Activated CD4-positive, alpha-beta T cell treated with anti-CD3 and anti-CD28 coated beads for 36 hours (primary cell): ENCODE measurements around the gene NOL4L. TPM values are rescaled to one million over a fixed set of nuclear protein-coding genes. Genes with fewer than 3 reads are reported as not detected.
A peak's percentile ranks its signal among the peaks of the same experiment; 100 is the strongest.

Source experiments
- ATAC-seq: fragments of 200-7000 bp; cut with Tn5 transposase; one replicate; pipeline ENCODE4 v1.10.0; 2021; ENCODE audit warnings: mild to moderate bottlenecking, moderate library complexity
- CTCF ChIA-PET: fragments of 350-600 bp; sonication (Branson Sonifier 250); formaldehyde crosslinking; loops from one replicate; lab custom pipeline; 2021; ENCODE audit warnings: antibody characterized with exemption; lab: Charles Lee
- POLR2A ChIA-PET: fragments of 350-600 bp; sonication (Branson Sonifier 250); formaldehyde crosslinking; loops from one replicate; lab custom pipeline; 2021; ENCODE audit warnings: antibody characterized with exemption, inconsistent platforms; lab: Charles Lee
- DNase-seq: peaks from one replicate; pipeline ENCODE4 v3.0.0-alpha.2; 2020
- H3K27ac Mint-ChIP-seq: one replicate; pipeline ENCODE4 v1.8.0; 2021; ENCODE audit warnings: mixed read lengths
- H3K27me3 Mint-ChIP-seq: one replicate; pipeline ENCODE4 v1.8.0; 2021; ENCODE audit warnings: mixed read lengths
- H3K36me3 Mint-ChIP-seq: one replicate; pipeline ENCODE4 v1.8.0; 2021; ENCODE audit warnings: low read depth, mixed read lengths
- H3K4me1 Mint-ChIP-seq: one replicate; pipeline ENCODE4 v1.8.0; 2021; ENCODE audit warnings: mixed read lengths
- H3K4me3 Mint-ChIP-seq: one replicate; pipeline ENCODE4 v1.8.0; 2021; ENCODE audit warnings: mild to moderate bottlenecking, moderate library complexity, mixed read lengths
- H3K9me3 Mint-ChIP-seq: one replicate; pipeline ENCODE4 v1.8.0; 2021; ENCODE audit warnings: low read depth, mixed read lengths
- intact Hi-C, 2 experiments: fragments of 100-400 bp; cut with DNase I in 1 of 2; cut with micrococcal nuclease in 1 of 2; formaldehyde crosslinking; loops; one replicate each; pipeline versions ENCODE4 v1.14.2 to v1.15.1; 2022 to 2024; cut with DNase I, micrococcal nuclease
- total RNA-seq, 2 experiments: library from RNA; stranded (reverse); gene quantifications; one replicate each; pipeline ENCODE4 v1.2.3, GENCODE V29; 2021

Gene NOL4L
- total RNA-seq, 2 experiments from 2014 or later, result 17.3 to 22.0 TPM

- ChIA-PET POLR2A (interaction anchor here (0.5 to 0.7 kb wide), 2 partner anchors 171 to 204 kb away, joined by 3 read pairs; no protein-coding TSS in a partner anchor), CTCF (interaction anchor here (0.5 to 0.9 kb wide), 5 partner anchors 13 to 336 kb away, joined by 3 read pairs; no protein-coding TSS in a partner anchor)
- intact Hi-C loops, result no loop called here
- Mint-ChIP-seq H3K9me3 (no peaks in the 10 kb centered on the region), H3K4me3 (no peak overlapping the region), H3K4me1 (no peaks in the 10 kb centered on the region), H3K36me3 (no peaks in the 10 kb centered on the region), H3K27me3 (no peaks in the 10 kb centered on the region), H3K27ac (no peak overlapping the region)
- DNase-seq, result no peak
- ATAC-seq, result no peak
Observed at GRCh38 chr20:32455901-32456701, 129.0 kb downstream of the NOL4L start.

DNA sequence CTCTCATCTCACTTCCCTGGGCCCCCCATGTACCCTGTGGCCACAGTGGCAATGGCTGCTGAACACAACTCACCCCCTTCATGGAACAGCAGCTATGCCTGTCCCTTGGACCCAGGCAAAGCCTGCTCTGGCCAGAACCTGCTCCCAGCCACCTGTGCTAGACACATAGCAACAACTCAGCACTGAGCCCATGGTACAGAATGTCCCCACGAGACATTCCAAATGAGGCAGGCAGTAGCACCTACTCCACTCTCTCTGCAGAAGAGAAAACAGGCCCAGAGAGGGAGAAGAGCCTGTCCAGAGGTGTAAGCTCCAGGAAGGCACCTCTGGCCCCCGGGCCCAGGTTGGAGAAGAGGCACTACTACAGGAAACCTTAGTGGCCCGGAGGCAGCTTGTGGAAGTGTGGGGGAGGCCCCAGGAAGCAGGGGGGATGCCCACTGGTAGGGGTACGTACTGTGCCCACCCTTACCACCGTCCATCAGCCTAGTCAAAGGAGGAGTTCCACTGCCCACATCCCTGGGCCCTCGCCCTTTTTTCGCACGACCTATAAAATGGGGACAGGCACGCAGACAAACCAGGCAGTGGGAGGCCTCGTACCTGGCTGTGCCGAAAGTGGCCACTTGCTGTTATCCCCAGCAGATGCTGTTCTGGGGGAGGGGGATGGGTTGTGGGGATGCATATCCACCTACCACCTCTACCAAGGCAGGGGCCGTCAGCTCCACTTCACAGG lies 129.8 kb downstream of the NOL4L start:
- no peak overlapping the region for H3K27ac Mint-ChIP-seq
- ChIA-PET CTCF (interaction anchor here (0.5 to 0.7 kb wide), 4 partner anchors 12 to 336 kb away, joined by 3 read pairs; no protein-coding TSS in a partner anchor), POLR2A (interaction anchor here (0.7 kb wide), 1 partner anchor 171 kb away, joined by 3 read pairs; no protein-coding TSS in a partner anchor)
- no peaks in the 10 kb centered on the region for H3K36me3 Mint-ChIP-seq
- H3K27me3 Mint-ChIP-seq, result no peaks in the 10 kb centered on the region
- no peak for ATAC-seq
- no peak for DNase-seq
- no peaks in the 10 kb centered on the region for H3K4me1 Mint-ChIP-seq
- H3K9me3 Mint-ChIP-seq, result no peaks in the 10 kb centered on the region
- no peak overlapping the region for H3K4me3 Mint-ChIP-seq
- intact Hi-C loops, result no loop called here

GRCh38 chr20:32454164-32455145 lies 130.7 kb downstream of the NOL4L start:
- Mint-ChIP-seq H3K9me3 (no peaks in the 10 kb centered on the region), H3K36me3 (no peaks in the 10 kb centered on the region), H3K4me1 (no peaks in the 10 kb centered on the region), H3K4me3 (no peak overlapping the region), H3K27ac (no peak overlapping the region), H3K27me3 (no peaks in the 10 kb centered on the region)
- ChIA-PET CTCF (interaction anchor here (0.6 to 0.7 kb wide), 2 partner anchors 68 to 337 kb away, joined by 3 read pairs; no protein-coding TSS in a partner anchor), POLR2A (interaction anchor here (0.6 kb wide), 1 partner anchor 171 kb away, joined by 3 read pairs; no protein-coding TSS in a partner anchor)
- intact Hi-C loops, result no loop called here
- no peak for DNase-seq
- no peak for ATAC-seq

DNA sequence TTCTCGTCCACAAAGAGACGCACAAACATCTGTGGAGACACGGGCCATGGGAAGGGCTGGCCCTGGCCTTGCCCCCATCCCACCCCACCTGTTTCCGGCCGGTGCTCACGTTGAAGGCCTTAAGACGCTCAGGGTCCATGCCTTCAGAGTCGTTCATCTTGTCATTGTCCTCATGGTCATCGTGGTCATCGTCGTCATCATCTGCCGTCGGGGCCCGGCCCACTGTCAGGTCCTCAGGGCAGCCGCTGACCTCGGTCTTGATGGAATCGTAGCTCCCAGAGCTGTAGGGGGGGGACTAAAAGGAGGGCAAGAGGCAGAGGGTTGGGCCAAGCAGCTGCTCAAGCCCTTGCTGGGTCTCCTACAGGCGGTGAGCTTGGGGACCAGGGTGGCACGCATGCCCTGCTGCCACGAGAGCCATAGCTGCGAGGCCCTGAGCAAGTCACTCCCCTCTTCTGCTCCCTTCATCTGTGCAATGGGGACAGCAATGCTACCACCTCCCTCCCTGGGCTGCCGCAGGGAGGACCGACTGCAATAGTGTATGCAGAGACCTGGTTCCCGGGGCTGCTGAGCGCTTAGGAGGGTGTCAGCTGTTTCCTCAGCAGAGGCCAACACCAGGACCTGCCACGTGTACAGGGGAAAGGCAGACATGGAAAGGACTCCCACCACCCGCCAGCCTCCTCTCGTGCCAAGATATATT lies 131.5 kb downstream of the NOL4L start:
- Mint-ChIP-seq H3K36me3 (no peaks in the 10 kb centered on the region), H3K9me3 (no peaks in the 10 kb centered on the region), H3K27me3 (no peaks in the 10 kb centered on the region), H3K4me1 (no peaks in the 10 kb centered on the region), H3K4me3 (no peak overlapping the region), H3K27ac (no peak overlapping the region)
- intact Hi-C loops, result no loop called here
- CTCF ChIA-PET, result interaction anchor here (0.7 kb wide), 1 partner anchor 336 kb away, joined by 3 read pairs; no protein-coding TSS in a partner anchor
- ATAC-seq (no peak), DNase-seq (no peak)
- POLR2A ChIA-PET, result interaction anchor here (0.6 kb wide), 1 partner anchor 171 kb away, joined by 3 read pairs; no protein-coding TSS in a partner anchor

DNA sequence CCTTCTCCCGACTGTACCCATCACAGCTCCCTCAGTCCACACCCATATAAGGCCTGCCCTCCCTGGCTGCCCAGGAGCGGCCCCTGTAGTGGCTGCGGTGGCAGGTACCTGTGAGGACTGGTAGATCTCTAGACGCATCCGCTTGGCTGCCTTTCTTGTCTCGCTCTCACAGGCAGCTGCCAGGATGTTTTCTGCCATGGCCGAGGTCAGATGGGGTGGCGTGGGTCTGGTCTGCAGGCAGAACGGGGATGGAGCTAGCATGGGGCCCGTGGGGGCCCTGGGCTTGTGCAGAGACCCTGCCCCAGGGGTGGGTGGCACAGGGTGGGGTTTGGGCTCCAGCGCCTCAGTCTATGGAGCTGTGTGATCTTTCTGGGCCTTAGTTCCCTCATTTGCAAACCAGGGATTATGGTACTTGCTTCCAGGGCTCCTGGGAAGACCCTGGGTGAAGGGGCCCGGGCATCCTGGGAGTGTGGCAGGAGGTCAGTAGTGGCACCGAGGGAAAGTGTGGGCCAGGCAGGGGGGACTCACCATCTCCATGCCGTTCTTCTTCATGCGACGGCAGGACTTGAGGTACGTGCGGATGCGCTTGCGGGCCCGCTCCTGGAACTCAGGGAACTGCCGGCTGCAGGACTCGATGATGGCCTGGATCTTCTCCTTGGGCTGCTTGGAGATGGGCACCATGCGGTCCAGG lies 132.2 kb downstream of the NOL4L start:
- CTCF ChIA-PET, result interaction anchor here (0.5 to 1.2 kb wide), 2 partner anchors 68 to 260 kb away, joined by 3 to 5 read pairs; no protein-coding TSS in a partner anchor
- H3K36me3 Mint-ChIP-seq, result no peaks in the 10 kb centered on the region
- intact Hi-C loops, result no loop called here
- no peak for DNase-seq
- no peaks in the 10 kb centered on the region for H3K27me3 Mint-ChIP-seq
- peak overlapping the region; percentile 48 for H3K27ac Mint-ChIP-seq
- H3K9me3 Mint-ChIP-seq, result no peaks in the 10 kb centered on the region
- no peaks in the 10 kb centered on the region for H3K4me1 Mint-ChIP-seq
- H3K4me3 Mint-ChIP-seq, result no peak overlapping the region
- POLR2A ChIA-PET, result interaction anchor here (0.6 kb wide), 2 partner anchors 9 to 307 kb away, joined by 3 read pairs; no protein-coding TSS in a partner anchor
- ATAC-seq, result no peak

DNA sequence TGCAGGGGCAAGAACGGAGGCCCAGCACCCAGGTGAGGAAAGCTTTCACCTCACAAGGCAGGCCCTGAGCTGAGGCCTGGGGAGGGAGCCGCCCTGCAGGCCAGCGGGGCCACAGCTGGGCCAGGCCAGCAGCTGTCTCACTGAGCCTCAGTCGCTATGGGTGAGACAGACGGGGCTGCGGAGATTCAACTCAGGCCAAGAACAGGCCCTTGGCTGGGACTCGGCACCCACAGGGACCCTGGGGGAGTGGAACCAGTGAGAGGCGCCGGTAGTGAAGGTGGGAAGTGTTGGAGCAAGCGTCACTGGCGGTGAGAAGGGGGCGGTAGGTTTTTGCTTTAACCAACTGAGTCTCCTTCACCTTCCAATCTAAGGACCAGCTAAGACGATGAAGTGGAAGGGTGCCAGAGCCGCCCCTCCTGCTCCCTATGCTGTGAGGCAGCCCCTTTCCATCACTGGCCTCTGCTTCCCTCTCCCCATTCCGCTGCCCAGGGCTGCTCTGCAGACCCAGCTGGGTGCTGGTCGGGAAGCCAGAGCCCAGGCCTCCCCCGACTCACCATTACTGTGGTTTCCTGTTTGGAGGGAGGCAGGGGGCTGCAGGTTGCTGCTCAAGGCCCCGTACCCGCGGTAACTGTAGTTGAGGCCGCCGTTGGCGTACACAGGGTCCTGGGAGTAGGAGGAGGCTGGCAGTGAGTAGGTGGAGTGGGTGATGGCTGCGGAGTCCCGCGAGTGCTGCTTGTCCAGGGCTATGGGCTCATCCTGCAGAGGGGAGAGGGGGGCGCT lies 133.3 kb downstream of the NOL4L start:
- H3K27ac Mint-ChIP-seq, result peak overlapping the region; percentile 34
- CTCF ChIA-PET, result interaction anchor here (0.6 to 1.2 kb wide), 2 partner anchors 67 to 220 kb away, joined by 3 read pairs; no protein-coding TSS in a partner anchor
- ATAC-seq, result peak; percentile 27

GRCh38 chr20:32451340-32451681 lies 133.8 kb downstream of the NOL4L start:
- intact Hi-C loops, result no loop called here
- Mint-ChIP-seq H3K4me1 (peaks cover 4% of the 10 kb centered on the region), H3K27ac (peak overlapping the region; percentile 34), H3K9me3 (no peaks in the 10 kb centered on the region), H3K36me3 (peaks cover 3% of the 10 kb centered on the region), H3K4me3 (no peak overlapping the region), H3K27me3 (no peaks in the 10 kb centered on the region)
- POLR2A ChIA-PET, result no interaction called here
- DNase-seq, result no peak
- CTCF ChIA-PET, result interaction anchor here (0.6 kb wide), 1 partner anchor 219 kb away, joined by 3 read pairs; no protein-coding TSS in a partner anchor
- no peak for ATAC-seq

More for the DNA sequence above, 133.3 kb downstream of the NOL4L start:
- Mint-ChIP-seq H3K4me3 (no peak overlapping the region), H3K4me1 (peaks cover 1% of the 10 kb centered on the region), H3K27me3 (no peaks in the 10 kb centered on the region), H3K36me3 (peaks cover 1% of the 10 kb centered on the region), H3K9me3 (no peaks in the 10 kb centered on the region)
- no peak for DNase-seq
- POLR2A ChIA-PET, result interaction anchor here (0.6 kb wide), 1 partner anchor 308 kb away, joined by 3 read pairs; no protein-coding TSS in a partner anchor
- intact Hi-C loops, result no loop called here

DNA sequence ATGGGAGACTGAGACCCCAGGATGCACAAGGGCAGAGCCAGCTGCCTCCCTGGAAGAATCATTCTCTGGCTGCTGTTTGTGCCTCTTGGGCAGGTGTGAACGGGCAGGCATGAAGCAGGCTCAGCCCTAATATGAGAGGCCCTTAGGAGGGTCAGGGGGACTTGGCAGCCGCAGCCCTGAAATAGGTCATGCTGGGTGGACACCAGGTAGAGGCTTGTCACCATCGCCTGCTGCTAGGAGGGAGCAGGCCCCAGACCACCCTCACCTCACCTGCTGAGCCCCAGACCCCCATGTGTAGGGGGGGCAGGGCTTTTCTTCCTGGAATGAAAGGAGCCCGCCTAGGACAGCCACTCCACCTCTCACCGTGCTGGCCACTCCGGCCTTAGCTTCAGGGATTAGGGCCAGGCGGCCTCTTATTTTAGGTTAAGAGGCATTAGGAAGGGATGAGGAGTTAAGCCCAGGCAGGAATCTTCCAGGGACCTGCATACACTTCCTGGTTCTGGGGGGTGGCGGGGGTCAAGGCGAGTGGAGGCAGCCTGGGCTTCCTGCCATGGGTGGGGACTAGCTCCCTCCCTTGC lies 134.6 kb downstream of the NOL4L start:
- Mint-ChIP-seq H3K27ac (peak overlapping the region; percentile 43), H3K4me1 (peaks cover 8% of the 10 kb centered on the region)

GRCh38 chr20:32449890-32450401 lies 135.2 kb downstream of the NOL4L start:
- H3K4me1 Mint-ChIP-seq, result peaks cover 13% of the 10 kb centered on the region
- intact Hi-C loops, result no loop called here
- H3K9me3 Mint-ChIP-seq, result no peaks in the 10 kb centered on the region
- ChIA-PET POLR2A (no interaction called here), CTCF (interaction anchor here (1.0 to 1.3 kb wide), 4 partner anchors 21 to 370 kb away, joined by 3 to 4 read pairs (median 3); no protein-coding TSS in a partner anchor)
- ATAC-seq (no peak), DNase-seq (no peak)
- no peaks in the 10 kb centered on the region for H3K27me3 Mint-ChIP-seq
- H3K27ac Mint-ChIP-seq, result peak overlapping the region; percentile 43
- peaks cover 10% of the 10 kb centered on the region for H3K36me3 Mint-ChIP-seq
- H3K4me3 Mint-ChIP-seq, result no peak overlapping the region

More for the DNA sequence above, 134.6 kb downstream of the NOL4L start:
- ChIA-PET POLR2A (no interaction called here), CTCF (interaction anchor here (0.6 to 1.3 kb wide), 3 partner anchors 21 to 370 kb away, joined by 3 to 4 read pairs (median 4); no protein-coding TSS in a partner anchor)
- intact Hi-C loops, result no loop called here
- H3K9me3 Mint-ChIP-seq, result no peaks in the 10 kb centered on the region
- no peaks in the 10 kb centered on the region for H3K27me3 Mint-ChIP-seq
- peaks cover 3% of the 10 kb centered on the region for H3K36me3 Mint-ChIP-seq
- ATAC-seq (no peak), DNase-seq (no peak)
- H3K4me3 Mint-ChIP-seq, result no peak overlapping the region
